ENCODE results near the gene PRKG1. TPM values are rescaled to one million over a fixed set of nuclear protein-coding genes. Genes with fewer than 3 reads are reported as not detected.

The PRKG1 gene
- total and polyA plus RNA-seq, 2 donors (not counting 1 experiment from before 2014, with no cell fraction given) = not detected

- H3K27ac Mint-ChIP-seq = no peak overlapping the region
- no peaks in the 10 kb centered on the region for H3K27me3 Mint-ChIP-seq
- Histone ChIP-seq H3K79me2 (ENCODE audit: control insufficient read depth, insufficient read depth, low read length) (no peaks in the 10 kb centered on the region), H3K4me2 (replicated peaks; ENCODE audit: low read depth, low read length, poor library complexity, severe bottlenecking) (no peak overlapping the region), H3K4me1 (ENCODE audit: control insufficient read depth in 2 of 2, insufficient read depth in 2 of 2, low read length in 2 of 2) (no peaks in the 10 kb centered on the region), H3K4me3 (ENCODE audit: control extremely low read depth in 1 of 5, extremely low read depth in 1 of 5, insufficient read depth in 1 of 5, low read depth in 2 of 5, low read length in 4 of 5) (no peak overlapping the region), H3K9me3 (ENCODE audit: control extremely low read depth in 1 of 3, control insufficient read depth in 2 of 3, insufficient read depth in 1 of 3, low read length in 2 of 3) (peaks cover 0 to 4% (median under 1%) of the 10 kb centered on the region in 3 donors), H3K27me3 (replicated peaks in 1 of 4; ENCODE audit: control extremely low read depth in 1 of 4, control insufficient read depth in 3 of 4, insufficient read depth in 4 of 4, low read length in 3 of 4) (no peaks in the 10 kb centered on the region), H3K27ac (ENCODE audit: low read length in 2 of 2) (no peak overlapping the region), H3K36me3 (replicated peaks in 1 of 2; ENCODE audit: control extremely low read depth in 1 of 2, control insufficient read depth in 1 of 2, extremely low read depth in 1 of 2, insufficient read depth in 2 of 2, low read length in 1 of 2) (no peaks in the 10 kb centered on the region), H3K9ac (ENCODE audit: low read length) (no peak overlapping the region), H4K20me1 (ENCODE audit: control insufficient read depth, insufficient read depth, low read length, poor library complexity, severe bottlenecking) (no peaks in the 10 kb centered on the region), H2AFZ (ENCODE audit: insufficient read depth, low read depth, low read length, poor library complexity, severe bottlenecking) (no peak overlapping the region)
- ATAC-seq (ENCODE audit: low read depth) (no peak), DNase-seq (no peak)
- TF ChIP-seq EZH2 (IDR thresholded peaks at IDR 0.05; ENCODE audit: borderline replicate concordance, insufficient read depth, low read depth, low read length, poor library complexity, severe bottlenecking) (no peak), CTCF (IDR thresholded peaks at IDR 0.05) (no peak)
- POLR2A ChIA-PET = no interaction called here
- intact Hi-C loops (cut with micrococcal nuclease) = no loop called here
- no peak overlapping the region for H3K4me3 Mint-ChIP-seq
- no peaks in the 10 kb centered on the region for H3K4me1 Mint-ChIP-seq
- CTCF ChIA-PET = no interaction called here
- H3K9me3 Mint-ChIP-seq (ENCODE audit: insufficient read depth) = peaks cover 7% of the 10 kb centered on the region
These were observed 911.0 kb downstream of the PRKG1 start for GRCh38 chr10:51985336-51985735.

GRCh38 chr10:51986516-51986915 is 912.2 kb downstream of the PRKG1 start:
- Histone ChIP-seq H3K27ac (ENCODE audit: low read length in 2 of 2) (no peak overlapping the region), H2AFZ (ENCODE audit: insufficient read depth, low read depth, low read length, poor library complexity, severe bottlenecking) (no peak overlapping the region), H3K27me3 (replicated peaks in 1 of 4; ENCODE audit: control extremely low read depth in 1 of 4, control insufficient read depth in 3 of 4, insufficient read depth in 4 of 4, low read length in 3 of 4) (no peaks in the 10 kb centered on the region), H3K79me2 (ENCODE audit: control insufficient read depth, insufficient read depth, low read length) (no peaks in the 10 kb centered on the region), H3K36me3 (replicated peaks in 1 of 2; ENCODE audit: control extremely low read depth in 1 of 2, control insufficient read depth in 1 of 2, extremely low read depth in 1 of 2, insufficient read depth in 2 of 2, low read length in 1 of 2) (no peaks in the 10 kb centered on the region), H3K4me2 (replicated peaks; ENCODE audit: low read depth, low read length, poor library complexity, severe bottlenecking) (no peak overlapping the region), H4K20me1 (ENCODE audit: control insufficient read depth, insufficient read depth, low read length, poor library complexity, severe bottlenecking) (no peaks in the 10 kb centered on the region), H3K9me3 (ENCODE audit: control extremely low read depth in 1 of 3, control insufficient read depth in 2 of 3, insufficient read depth in 1 of 3, low read length in 2 of 3) (peaks cover 0 to 4% (median 0%) of the 10 kb centered on the region in 3 donors), H3K4me3 (ENCODE audit: control extremely low read depth in 1 of 5, extremely low read depth in 1 of 5, insufficient read depth in 1 of 5, low read depth in 2 of 5, low read length in 4 of 5) (no peak overlapping the region), H3K4me1 (ENCODE audit: control insufficient read depth in 2 of 2, insufficient read depth in 2 of 2, low read length in 2 of 2) (no peaks in the 10 kb centered on the region), H3K9ac (ENCODE audit: low read length) (no peak overlapping the region)
- DNase-seq (no peak), ATAC-seq (ENCODE audit: low read depth) (no peak)
- H3K4me1 Mint-ChIP-seq = no peaks in the 10 kb centered on the region
- ChIA-PET CTCF (no interaction called here), POLR2A (no interaction called here)
- no peak overlapping the region for H3K4me3 Mint-ChIP-seq
- WGBS (ENCODE audit: insufficient coverage) = no CpG with 5 or more reads among the region's 2 CpGs
- no peaks in the 10 kb centered on the region for H3K27me3 Mint-ChIP-seq
- intact Hi-C loops (cut with micrococcal nuclease) = no loop called here
- H3K9me3 Mint-ChIP-seq (ENCODE audit: insufficient read depth) = peaks cover 5% of the 10 kb centered on the region
- no peak for TF ChIP-seq EZH2 (IDR thresholded peaks at IDR 0.05; ENCODE audit: borderline replicate concordance, insufficient read depth, low read depth, low read length, poor library complexity, severe bottlenecking)
- TF ChIP-seq CTCF (IDR thresholded peaks at IDR 0.05) = no peak
- no peak overlapping the region for H3K27ac Mint-ChIP-seq

Data from B cell (primary cell).